Activated CD8-positive, alpha-beta memory T cell treated with anti-CD3 and anti-CD28 coated beads for 36 hours (primary cell): ENCODE results near the gene BCL2. TPM values are rescaled to one million over a fixed set of nuclear protein-coding genes. Genes with fewer than 3 reads are reported as not detected.

Experiments
- CTCF ChIA-PET: fragments of 350-600 bp; sonication (Branson Sonifier 250); formaldehyde crosslinking; loops from one replicate; lab custom pipeline; 2021; ENCODE audit warnings: antibody characterized with exemption; lab: Charles Lee
- POLR2A ChIA-PET: fragments of 350-600 bp; sonication (Branson Sonifier 250); formaldehyde crosslinking; loops from one replicate; lab custom pipeline; 2021; ENCODE audit warnings: antibody characterized with exemption; lab: Charles Lee
- total RNA-seq, 2 experiments: library from RNA; stranded (reverse); gene quantifications; one replicate each; pipeline ENCODE4 v1.2.3, GENCODE V29; 2021

Gene BCL2
- total RNA-seq, 2 experiments from 2014 or later, result 74.9 to 75.7 TPM

DNA sequence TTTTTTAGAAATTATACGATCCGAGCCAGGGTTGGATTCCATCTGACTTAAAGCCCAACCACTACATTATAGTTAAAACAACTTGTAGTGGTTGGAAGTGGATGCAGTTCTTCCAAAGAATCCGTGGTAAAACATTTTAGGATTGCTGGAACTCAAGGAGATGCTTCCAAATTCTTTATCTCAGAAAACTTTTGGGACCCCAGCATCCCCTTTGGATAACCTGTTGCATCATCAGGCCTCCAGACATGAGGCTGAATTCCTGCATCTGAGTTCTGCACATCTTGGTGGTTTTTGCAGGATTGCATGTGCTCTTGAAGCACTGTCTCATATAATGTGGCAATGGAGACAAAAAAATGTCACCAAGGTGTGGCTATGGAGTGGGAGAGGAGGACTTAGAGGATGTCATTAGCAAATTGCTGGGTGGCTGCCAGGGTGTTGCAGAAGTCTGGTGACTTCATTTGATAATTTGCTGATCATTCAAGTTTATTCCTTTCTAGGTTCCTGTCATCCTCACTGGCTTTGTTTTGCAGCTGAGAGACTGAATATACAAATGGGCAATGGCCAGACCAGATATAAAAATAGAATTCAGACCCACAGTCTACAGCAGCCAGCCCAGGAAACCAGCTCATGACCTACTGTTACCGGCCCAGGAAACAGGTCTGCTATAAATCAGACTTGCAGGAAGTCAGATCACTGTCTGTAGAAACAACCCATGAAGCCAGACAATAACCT is 207.7 kb downstream of the BCL2 start:
- CTCF ChIA-PET, result interaction anchor here (0.5 to 1.2 kb wide), 2 partner anchors 207 to 210 kb away, joined by 3 read pairs; no protein-coding TSS in a partner anchor
- POLR2A ChIA-PET, result no interaction called here

DNA sequence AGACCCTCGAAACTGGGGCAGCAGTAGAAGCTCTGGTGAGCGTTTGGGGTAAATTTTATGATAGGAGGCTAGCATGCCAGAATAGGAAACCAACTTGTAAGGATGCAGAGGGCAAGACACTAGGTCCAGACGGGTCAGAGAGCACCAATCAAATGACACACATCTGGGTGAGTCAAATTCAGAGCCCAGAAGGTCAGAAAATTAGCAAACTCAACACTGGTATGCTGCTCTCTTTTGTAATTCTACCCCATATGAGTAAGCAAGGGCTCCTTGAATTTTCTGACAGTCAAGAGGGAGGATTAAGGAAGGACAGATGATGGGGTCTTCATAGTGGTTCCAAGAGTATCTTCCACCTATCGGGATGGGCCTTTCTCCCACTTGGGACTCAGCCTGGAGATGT is 209.8 kb downstream of the BCL2 start:
- CTCF ChIA-PET, result interaction anchor here (1.5 kb wide), 1 partner anchor 93 kb away, joined by 4 read pairs; no protein-coding TSS in a partner anchor
- POLR2A ChIA-PET, result no interaction called here

DNA sequence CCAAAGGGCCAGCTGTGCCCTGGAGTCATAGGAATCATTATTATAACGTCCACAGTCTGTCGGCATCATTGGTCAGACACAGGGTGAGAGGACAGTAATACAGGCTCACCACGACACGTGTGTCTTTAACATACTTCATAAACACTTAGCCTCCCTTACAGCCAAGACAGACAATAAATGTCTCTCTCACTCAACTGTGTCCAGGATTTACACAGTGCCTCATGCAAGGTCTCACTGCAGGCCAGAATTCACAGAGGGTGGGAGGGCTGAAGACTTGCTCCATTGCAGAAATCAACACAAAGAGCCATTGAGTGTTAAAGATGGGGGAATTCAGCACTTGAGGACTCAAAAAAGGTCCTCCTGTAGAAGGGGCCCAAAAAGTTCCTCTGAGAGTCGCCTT is 210.5 kb downstream of the BCL2 start:
- ChIA-PET POLR2A (no interaction called here), CTCF (no interaction called here)

DNA sequence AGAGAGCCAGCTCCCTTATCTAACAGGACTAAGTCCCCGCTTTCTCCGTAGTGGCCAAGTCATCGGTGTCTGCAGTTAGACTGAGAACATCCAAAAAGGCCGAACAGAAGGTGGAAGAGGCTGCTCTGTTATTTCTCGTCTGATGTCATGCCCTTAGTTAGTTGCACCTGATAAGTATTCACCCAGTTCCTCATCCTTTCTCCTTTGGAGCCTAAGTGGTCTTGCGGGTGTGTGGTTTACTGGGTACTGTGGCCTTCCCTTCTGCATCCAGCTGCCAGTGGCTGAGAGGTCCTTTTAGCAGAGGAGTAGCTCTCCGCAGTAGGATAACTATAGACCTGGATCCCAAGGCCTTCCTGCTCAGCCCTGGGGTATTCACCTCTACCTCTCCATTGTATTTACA is 211.6 kb downstream of the BCL2 start:
- ChIA-PET CTCF (no interaction called here), POLR2A (interaction anchor here (1.0 kb wide), 1 partner anchor 258 kb away, joined by 3 read pairs; no protein-coding TSS in a partner anchor)

DNA sequence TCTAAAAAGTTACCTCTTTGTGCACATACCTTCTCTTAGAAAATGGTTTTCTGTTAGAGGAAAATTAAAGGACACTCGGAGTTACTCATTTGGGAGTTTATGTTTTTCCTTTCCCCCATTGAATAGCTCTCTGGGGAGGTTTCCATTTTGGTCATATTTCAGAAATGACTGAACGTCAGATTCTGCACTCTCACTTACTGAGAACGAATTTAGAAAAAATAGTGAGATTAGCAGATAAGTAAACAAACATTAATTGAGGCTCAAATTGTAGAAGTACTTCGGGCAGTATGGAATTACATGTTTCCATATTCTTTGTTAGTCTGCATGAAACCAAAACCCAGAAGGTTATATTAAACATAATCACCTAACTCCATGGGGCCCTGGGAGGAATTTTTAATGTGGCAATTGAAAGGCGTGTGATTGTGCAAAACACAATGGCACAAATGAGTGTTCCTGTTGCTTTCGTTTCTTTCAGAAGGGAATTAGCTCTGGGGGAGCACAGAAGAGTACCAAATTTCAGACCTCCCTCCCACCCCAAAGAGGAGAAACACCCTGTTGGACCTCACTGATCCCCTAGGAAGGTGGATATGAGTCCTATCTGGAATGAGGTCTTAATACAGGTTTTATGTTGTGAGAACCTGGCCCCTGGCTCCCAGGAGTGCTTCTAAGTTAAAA is 212.3 kb downstream of the BCL2 start:
- ChIA-PET CTCF (interaction anchor here (1.0 kb wide), 1 partner anchor 67 kb away, joined by 3 read pairs; no protein-coding TSS in a partner anchor), POLR2A (interaction anchor here (1.0 kb wide), 1 partner anchor 259 kb away, joined by 3 read pairs; no protein-coding TSS in a partner anchor)

DNA sequence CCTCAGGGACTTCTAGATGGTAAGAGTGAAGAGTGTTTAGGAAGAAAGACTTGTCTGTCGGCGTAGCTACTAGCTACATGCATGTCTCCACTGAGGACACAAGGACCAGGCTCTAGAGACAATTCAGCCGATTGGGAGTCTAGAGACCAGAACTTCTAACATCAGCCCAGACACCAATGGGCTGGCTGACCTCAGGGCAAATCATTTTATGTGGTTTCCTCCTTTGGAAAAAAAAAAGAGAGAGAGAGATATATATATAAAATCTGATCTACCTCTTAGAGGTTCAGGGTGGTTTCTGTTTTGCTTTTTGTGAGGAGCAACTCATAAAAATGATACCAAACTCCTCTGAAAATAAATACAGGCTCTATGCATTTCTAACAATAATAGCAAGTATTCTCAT is 212.8 kb downstream of the BCL2 start:
- ChIA-PET CTCF (interaction anchor here (1.0 kb wide), 1 partner anchor 66 kb away, joined by 3 read pairs; no protein-coding TSS in a partner anchor), POLR2A (no interaction called here)

DNA sequence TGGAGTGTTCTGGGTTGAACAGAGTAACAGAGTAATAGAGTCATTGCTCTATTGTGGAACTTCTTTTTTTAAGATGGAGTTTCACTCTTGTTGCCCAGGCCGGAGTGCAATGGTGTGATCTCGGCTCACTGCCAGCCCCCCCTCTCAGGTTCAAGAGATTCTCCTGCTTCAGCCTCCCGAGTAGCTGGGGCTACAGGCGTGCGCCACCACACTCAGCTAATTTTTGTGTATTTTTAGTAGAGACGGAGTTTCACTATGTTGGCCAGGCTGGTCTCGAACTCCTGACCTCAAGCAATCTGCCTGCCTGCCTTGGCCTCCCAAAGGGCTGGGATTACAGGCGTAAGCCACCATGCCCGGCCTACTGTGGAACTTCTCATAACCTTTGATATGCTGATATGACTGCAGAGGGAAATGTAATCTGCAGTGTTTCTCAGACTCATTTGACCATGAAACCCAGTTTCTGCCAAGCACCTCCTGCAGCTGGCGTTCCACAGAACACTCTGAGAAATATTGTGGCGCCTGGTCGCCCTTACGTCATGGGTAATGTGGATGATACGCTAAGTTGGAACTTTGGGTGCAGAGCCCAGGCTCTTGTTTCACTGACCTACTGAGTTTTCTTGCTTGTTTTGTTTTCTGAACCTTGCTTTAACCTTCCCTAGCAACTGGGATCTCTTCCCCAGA is 213.8 kb downstream of the BCL2 start:
- ChIA-PET CTCF (interaction anchor here (1.0 kb wide), 1 partner anchor 65 kb away, joined by 3 read pairs; no protein-coding TSS in a partner anchor), POLR2A (no interaction called here)

DNA sequence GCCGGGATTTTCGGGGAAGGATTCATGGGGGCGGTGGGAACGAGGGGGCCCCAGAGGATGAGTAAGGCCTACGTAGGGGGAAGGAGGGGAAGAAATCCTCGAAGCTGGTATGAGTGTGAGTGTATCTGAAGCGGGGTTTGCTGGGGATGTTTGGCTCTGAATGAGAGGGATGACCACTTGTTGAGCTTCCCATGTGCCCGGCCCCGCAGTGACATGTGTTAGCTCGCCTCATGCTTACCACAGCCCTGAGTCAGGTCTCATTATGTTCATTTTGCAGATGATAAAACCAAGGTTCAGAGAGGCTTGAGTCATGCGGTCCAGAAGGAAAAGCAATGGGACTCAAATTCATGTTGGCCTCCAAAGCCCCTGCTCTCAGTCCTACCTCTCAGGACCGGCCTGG is 214.7 kb downstream of the BCL2 start:
- ChIA-PET POLR2A (no interaction called here), CTCF (no interaction called here)

DNA sequence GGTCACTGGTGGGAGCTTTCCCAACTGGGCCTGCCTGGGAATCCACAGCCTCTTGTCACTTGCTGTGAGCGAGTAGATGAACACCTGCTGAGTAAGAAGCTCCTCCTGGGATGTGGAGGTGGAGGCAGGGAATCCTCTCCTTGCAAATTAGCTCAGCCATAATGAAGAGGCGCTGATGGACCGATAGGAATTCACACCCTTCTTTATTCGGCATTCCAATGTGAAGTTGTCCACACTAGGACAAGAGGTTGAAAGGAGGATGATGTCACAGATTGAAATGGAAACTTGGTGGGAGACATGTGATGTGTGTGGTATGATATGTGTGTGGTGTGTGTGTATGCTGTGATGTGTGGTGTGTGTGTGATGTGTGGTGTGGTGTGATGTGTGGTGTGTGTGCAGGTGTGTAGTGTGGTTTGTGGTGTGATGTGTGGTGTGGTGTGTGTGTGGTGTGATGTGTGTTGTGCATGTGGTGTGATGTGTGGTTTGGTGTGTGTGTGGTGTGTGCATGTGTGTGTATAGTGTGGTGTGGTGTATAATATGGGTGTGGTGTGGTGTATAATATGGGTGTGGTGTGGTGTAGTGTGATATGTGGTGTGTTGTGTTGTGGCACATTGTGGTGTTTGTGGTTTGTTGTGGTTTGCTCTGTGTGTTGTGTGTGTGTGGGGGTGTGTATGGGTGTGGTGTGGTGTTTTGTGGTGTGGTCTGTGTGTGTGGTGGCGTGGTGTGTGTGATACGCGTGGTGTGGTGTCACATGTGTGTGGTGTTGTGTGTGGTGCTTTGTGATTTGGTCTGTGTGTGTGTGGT is 216.4 kb downstream of the BCL2 start:
- ChIA-PET CTCF (interaction anchor here (0.7 kb wide), 1 partner anchor 233 kb away, joined by 3 read pairs; no protein-coding TSS in a partner anchor), POLR2A (no interaction called here)

DNA sequence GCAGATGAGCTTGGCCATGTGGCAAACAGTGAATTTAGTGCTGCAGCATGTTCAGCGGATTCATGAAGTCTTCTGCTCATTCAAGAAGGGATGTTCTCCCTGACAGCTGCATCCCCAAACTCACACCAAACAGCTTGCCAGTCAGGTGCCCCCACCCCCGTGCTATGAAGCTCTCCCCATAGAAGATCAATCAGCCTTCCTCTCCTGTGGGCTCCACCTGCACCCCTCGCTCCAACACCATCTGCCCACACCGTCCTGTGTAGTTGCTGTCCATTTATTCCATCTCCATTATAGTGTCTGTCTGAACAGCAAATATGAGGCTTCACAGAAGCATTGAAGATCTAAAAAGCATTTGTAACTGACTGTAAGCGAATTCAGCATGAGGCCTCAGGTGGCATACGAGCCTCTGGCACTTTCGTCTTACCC is 218.9 kb downstream of the BCL2 start:
- CTCF ChIA-PET, result interaction anchor here (1.2 kb wide), 1 partner anchor 84 kb away, joined by 3 read pairs; no protein-coding TSS in a partner anchor
- POLR2A ChIA-PET, result no interaction called here

DNA sequence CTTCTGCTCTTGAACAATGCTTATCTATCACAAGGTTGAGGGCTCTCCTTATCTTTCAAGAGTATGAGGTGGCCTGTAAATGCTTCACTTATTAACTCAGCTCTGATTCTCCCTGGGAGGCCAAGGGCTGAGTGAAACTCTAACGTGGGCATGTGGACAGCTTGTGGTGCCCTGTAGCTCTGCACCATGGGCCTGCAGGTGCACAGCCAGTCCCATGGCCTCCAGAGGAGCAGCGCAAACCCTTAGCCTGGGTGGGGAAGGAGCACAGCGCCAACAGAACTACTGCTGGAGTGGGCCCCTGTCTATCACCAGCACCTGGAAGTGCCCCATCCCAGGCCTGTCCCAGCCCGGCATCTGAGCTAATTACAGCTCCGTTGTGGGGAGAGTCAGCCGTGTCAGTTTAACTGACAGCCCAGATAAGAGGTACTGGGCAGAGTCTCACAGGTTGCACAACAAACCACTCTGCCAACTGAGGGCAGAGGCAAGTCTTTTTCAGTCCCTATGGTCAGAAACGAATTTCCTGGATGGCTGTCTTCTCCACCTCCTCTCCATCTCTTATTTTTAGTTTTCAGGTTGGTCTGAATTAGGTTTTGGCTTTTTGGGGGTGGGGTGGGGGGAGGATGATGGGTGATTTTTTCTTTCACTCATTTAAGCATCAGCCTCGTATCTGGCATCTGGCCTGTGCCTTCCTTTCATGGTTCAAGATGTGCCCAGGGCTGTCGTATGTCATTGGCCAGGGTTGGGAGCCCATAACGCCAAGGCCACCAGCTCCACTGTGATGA is 219.5 kb downstream of the BCL2 start:
- ChIA-PET CTCF (interaction anchor here (1.1 to 2.2 kb wide), 2 partner anchors 84 to 223 kb away, joined by 3 to 7 read pairs; no protein-coding TSS in a partner anchor), POLR2A (no interaction called here)

DNA sequence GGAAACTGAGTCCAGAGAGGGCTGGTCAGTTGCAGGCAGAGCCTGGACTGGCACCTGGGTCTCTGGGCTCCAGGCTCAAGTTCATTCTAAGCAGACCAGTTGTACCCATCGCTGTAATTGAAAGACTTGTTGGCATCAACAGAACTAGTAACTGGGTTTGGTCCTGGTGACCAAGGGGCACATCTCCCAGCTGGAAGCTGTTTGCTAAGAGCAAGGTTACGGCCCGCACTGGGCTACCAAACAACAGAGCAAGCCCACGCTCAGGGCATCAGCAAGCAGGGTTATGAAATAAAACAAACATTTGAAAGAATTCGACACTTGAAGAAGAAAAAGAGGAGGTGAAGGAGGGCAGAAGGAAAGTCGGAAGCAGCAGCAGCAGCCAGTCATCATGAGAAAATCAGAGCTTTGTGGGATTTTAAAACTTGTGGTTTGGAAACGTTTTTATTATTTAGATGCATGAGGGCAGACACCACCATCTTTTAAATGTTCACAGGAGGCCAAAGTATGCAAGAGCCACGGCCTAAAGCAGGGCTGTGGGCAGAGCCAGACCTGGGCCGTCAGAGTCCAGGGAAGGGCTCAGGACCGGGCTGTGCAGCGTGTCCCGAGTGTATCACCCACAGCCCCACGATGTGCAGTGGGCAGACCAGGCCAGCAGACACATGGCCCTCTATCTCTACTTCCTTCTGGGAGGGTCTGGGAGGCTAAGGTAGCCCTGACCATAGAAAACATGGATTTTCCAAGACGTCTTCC is 220.3 kb downstream of the BCL2 start:
- ChIA-PET CTCF (interaction anchor here (1.1 to 2.2 kb wide), 2 partner anchors 83 to 224 kb away, joined by 3 to 7 read pairs; no protein-coding TSS in a partner anchor), POLR2A (interaction anchor here (0.6 kb wide), 1 partner anchor 204 kb away, joined by 3 read pairs; no protein-coding TSS in a partner anchor)

DNA sequence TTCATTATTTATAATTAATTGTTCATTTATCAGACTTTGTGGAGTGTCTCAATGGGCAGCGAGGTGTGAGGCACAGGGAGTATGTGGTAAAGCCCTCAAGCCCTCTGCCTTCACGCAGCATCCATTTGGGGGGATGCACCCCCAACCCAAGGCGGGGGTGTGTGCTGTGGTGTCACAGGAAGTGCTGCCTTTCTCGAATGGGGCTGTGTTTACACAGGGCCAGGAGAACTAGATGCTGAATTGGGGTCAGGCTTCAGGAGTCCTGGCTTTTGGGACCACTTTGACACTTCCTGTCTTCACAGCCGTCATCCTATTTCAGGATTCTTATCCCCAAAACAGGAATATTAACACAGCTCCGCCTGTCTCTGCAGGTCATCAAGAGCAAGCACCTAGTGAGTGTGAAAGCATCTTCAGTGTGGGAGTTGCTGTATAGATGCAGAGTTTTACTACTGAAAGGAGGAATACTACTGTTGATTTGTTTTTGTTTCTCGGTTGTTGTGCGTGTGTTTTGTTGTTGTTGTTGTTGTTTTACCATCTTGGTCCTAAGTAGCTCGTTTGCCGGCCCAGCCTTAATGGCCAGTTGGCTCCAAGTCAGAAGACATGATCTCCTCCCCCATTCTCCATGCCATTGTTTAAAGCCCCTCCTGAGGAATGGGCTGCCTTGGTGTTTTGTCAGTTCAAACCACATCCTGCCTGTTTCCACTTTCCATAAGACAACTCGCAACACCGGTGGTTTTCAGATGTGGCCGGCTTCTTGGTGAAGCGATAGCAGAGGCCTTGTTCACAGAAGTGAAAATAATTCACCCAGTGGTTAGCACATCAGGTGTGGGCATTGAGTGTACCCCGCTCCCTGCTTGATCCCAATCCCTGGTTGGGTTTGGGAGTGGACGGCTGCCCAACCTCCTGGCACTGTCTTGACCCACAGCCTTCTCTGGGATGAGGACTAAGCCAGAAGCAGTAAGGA is 221.3 kb downstream of the BCL2 start:
- ChIA-PET CTCF (interaction anchor here (2.2 kb wide), 1 partner anchor 82 kb away, joined by 7 read pairs; no protein-coding TSS in a partner anchor), POLR2A (no interaction called here)

DNA sequence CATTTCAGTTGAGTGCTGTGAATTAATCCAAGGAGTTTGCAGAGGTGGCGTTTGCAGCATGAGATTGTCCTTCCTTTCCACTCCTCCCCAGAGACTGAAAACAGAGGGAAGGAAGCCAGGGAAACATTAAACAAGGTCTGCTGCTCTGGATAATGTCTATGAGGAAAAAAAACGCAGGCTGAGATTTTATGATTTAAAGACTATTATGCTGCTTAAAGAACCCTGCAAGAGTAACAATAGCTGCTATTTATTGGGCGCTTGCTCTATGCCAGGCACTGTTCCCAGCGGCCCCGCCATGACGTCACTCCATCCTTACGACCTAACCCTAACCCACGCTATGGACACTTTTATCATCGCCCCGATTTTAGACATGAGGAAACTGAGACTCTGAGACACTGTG is 222.4 kb downstream of the BCL2 start:
- ChIA-PET POLR2A (no interaction called here), CTCF (no interaction called here)

DNA sequence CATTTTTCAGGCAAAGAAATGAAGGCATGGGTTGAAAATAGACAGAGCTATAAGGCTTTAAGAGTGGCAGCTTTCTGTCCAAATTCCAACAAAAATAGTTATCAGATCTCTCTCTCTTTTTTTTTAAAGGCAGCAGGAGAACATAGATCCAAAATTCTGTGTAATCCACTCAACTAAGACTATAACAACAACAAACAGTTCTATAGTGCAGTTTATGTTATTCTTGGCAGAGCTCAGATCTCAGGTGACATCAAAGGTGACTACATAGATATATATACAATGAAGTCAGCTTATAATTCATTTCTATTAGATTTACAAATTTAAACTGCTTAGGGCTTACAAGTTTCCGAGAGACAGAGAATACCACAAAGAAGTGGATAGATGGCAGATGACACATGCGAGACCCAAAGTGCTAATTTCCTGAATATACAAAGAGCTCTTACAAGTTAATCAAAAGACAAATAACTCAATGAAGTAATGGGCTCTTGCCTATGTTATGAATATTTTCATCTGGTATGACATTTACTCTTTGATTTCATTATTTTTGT is 223.2 kb downstream of the BCL2 start:
- ChIA-PET CTCF (no interaction called here), POLR2A (no interaction called here)

DNA sequence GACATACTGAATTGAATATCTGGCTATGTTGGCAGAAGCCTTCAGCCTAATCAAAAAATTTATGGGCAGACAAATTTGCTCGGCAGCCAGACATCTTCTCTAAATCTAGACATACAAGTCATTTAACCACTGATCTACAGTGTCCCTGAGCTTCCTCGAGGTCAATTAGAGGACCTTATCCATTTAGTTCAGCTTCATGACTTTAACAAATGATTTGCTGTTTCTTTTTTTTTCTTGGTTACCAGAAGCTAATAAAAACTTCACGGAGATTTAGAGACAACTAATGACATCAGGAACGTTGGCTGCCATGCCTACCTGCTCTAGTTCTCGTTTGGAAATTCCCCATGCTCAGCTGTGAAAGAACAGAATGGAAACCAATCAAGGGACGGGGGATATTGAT is 223.8 kb downstream of the BCL2 start:
- CTCF ChIA-PET, result interaction anchor here (0.9 kb wide), 1 partner anchor 79 kb away, joined by 3 read pairs; no protein-coding TSS in a partner anchor
- POLR2A ChIA-PET, result no interaction called here
